OCI-LY3 (cell line): ENCODE data around the gene EGLN1.
A peak's percentile ranks its signal among the peaks of the same experiment; 100 is the strongest.

Experiments used
- H2AFZ ChIP-seq: fragments of 200-600, 300-600 bp; shearing (Covaris generic); 2 replicates; pipeline ENCODE4 v1.6.0; 2014; ENCODE audit warnings: antibody characterized with exemption, low read depth, low read length
- H3K27ac ChIP-seq: fragments of 200-600, 300-600 bp; sonication (generic); 2 replicates; pipeline ENCODE4 v1.5.1; 2014; ENCODE audit warnings: mild to moderate bottlenecking, low read length, moderate library complexity, mixed read lengths
- H3K27me3 ChIP-seq: fragments of 200-600, 300-600 bp; sonication (generic); 2 replicates; pipeline ENCODE4 v1.6.1; 2014; ENCODE audit warnings: low read depth, low read length, mixed read lengths
- H3K36me3 ChIP-seq: fragments of 200-600, 300-600 bp; sonication (generic); replicated peaks from 2 replicates; pipeline ENCODE3; 2014; ENCODE audit warnings: low read depth, low read length, mixed read lengths
- H3K4me1 ChIP-seq: fragments of 300-600, 200-600 bp; sonication (generic); 2 replicates; pipeline ENCODE4 v1.6.1; 2014; ENCODE audit warnings: low read length, mixed read lengths
- H3K4me2 ChIP-seq: fragments of 200-600, 300-600 bp; sonication (generic); 2 replicates; pipeline ENCODE4 v1.6.1; 2014; ENCODE audit warnings: low read length, mixed read lengths
- H3K4me3 ChIP-seq: fragments of 300-600, 200-600 bp; sonication (generic); 2 replicates; pipeline ENCODE4 v1.5.1; 2014; ENCODE audit warnings: antibody characterized with exemption, mild to moderate bottlenecking, low read length, moderate library complexity
- H3K79me2 ChIP-seq: fragments of 300-600, 200-600 bp; shearing (Covaris generic); 2 replicates; pipeline ENCODE4 v1.6.1; 2014; ENCODE audit warnings: mild to moderate bottlenecking, low read length, mixed read lengths
- H3K9ac ChIP-seq: fragments of 300-600, 200-600 bp; shearing (Covaris generic); 2 replicates; pipeline ENCODE4 v1.6.0; 2014; ENCODE audit warnings: mild to moderate bottlenecking, low read length, moderate library complexity
- H3K9me3 ChIP-seq: fragments of 200-600, 300-600 bp; shearing (Covaris generic); 2 replicates; pipeline ENCODE4 v1.6.1; 2014; ENCODE audit warnings: low read length, mixed read lengths; ENCODE audit not compliant: insufficient read depth
- H4K20me1 ChIP-seq: fragments of 200-600, 300-600 bp; sonication (generic); 2 replicates; pipeline ENCODE4 v1.6.1; 2016; ENCODE audit warnings: low read length, mixed read lengths; ENCODE audit not compliant: insufficient read depth
- EZH2phosphoT487 ChIP-seq: fragments of 200-600 bp; shearing (Covaris generic); IDR thresholded peaks from 2 replicates; pipeline ENCODE4 v1.6.1; 2018; ENCODE audit warnings: antibody characterized with exemption, mixed run types, low read depth
- TF ChIP-seq, protein P1 (sequence below): fragments of 200-600, 300-600 bp; sonication (generic); IDR thresholded peaks from 2 replicates; pipeline ENCODE4 v1.5.1; 2014; ENCODE audit warnings: antibody characterized with exemption, low read length, low read depth

Gene EGLN1

DNA sequence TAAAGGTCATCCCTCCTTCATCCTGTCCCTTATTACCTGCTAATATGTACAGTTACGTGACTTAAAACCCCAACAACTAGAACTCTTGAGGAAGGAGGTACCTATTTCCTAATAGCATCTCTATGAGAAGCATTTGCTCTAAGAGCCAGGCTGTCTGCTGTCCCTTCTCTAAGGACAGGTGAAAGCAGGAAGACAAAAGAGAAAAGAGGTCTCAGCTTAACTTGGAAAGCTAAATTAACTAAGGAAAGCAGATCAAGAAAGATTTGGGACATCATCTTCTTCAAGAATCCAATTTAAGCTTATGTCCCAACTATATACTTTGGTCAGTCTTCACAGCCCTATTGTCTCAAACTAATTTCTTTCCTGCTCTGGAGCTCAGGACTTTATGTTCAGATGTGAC, 2.9 kb downstream of the EGLN1 start:
- H3K4me3 ChIP-seq: peak overlapping the region; percentile 84
- H3K27me3 ChIP-seq: 0 out of 2 replicates have a peak, but pooled peaks cover 8% of the 10 kb centered on the region
- peaks cover 26% of the 10 kb centered on the region for H3K36me3 ChIP-seq
- H2AFZ ChIP-seq: no peak overlapping the region
- H3K79me2 ChIP-seq: peaks cover 74% of the 10 kb centered on the region
- peak overlapping the region; percentile 88 for H3K4me2 ChIP-seq
- TF ChIP-seq, protein P1, sequence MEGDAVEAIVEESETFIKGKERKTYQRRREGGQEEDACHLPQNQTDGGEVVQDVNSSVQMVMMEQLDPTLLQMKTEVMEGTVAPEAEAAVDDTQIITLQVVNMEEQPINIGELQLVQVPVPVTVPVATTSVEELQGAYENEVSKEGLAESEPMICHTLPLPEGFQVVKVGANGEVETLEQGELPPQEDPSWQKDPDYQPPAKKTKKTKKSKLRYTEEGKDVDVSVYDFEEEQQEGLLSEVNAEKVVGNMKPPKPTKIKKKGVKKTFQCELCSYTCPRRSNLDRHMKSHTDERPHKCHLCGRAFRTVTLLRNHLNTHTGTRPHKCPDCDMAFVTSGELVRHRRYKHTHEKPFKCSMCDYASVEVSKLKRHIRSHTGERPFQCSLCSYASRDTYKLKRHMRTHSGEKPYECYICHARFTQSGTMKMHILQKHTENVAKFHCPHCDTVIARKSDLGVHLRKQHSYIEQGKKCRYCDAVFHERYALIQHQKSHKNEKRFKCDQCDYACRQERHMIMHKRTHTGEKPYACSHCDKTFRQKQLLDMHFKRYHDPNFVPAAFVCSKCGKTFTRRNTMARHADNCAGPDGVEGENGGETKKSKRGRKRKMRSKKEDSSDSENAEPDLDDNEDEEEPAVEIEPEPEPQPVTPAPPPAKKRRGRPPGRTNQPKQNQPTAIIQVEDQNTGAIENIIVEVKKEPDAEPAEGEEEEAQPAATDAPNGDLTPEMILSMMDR: no peak
- TF ChIP-seq EZH2phosphoT487: no peak
- H3K4me1 ChIP-seq: peaks cover 39% of the 10 kb centered on the region
- H3K9ac ChIP-seq: peak overlapping the region; percentile 72; the same call in 1 of the 2 replicates
- no peak overlapping the region for H3K27ac ChIP-seq
- H4K20me1 ChIP-seq: peaks cover 65% of the 10 kb centered on the region
- no peaks in the 10 kb centered on the region for H3K9me3 ChIP-seq

- peaks cover 39% of the 10 kb centered on the region for H3K4me1 ChIP-seq
- H3K79me2 ChIP-seq: peaks cover 78% of the 10 kb centered on the region
- peaks cover 69% of the 10 kb centered on the region for H4K20me1 ChIP-seq
- H3K36me3 ChIP-seq: peaks cover 31% of the 10 kb centered on the region
- H3K9ac ChIP-seq: no peak overlapping the region
- H3K27me3 ChIP-seq: 0 out of 2 replicates have a peak, but pooled peaks cover 6% of the 10 kb centered on the region
- H3K4me3 ChIP-seq: peak overlapping the region; percentile 84
- no peaks in the 10 kb centered on the region for H3K9me3 ChIP-seq
- peak overlapping the region; percentile 88 for H3K4me2 ChIP-seq
- H2AFZ ChIP-seq: no peak overlapping the region
- H3K27ac ChIP-seq: no peak overlapping the region
- TF ChIP-seq EZH2phosphoT487: no peak
- TF ChIP-seq, protein P1: no peak
Observed at GRCh38 chr1:231418741-231419107, 3.4 kb downstream of the EGLN1 start.

DNA sequence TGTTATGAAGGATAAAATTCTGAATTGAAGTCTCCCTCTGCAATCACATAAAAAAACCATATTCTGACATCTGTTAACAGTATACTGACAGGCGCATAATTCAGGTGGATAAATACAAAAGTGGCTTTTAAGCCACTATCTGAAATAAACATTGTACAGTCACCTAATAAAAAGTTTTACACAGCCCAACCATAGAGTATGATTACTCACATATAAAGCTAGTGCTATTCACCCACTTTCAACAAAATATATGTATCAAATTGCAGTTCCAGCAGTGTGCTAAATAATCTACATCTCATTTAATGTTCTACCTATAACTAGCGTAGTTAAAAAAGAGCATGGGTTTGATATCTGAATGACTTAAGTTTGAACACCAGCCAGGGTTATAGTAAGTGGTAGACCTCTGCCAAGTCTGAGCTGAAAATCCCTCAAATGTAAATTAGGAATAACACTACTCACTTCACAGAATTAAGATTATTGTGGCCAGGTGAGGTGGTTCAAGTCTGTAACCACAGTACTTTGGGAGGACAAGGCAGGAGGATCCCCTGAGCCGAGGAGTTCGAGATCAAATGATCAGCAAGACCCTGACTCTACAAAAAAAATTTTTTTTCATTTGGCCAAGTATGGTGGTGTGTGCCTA, 3.9 kb downstream of the EGLN1 start:
- TF ChIP-seq, protein P1: no peak
- TF ChIP-seq EZH2phosphoT487: no peak
- Histone ChIP-seq H3K27me3 (0 out of 2 replicates have a peak, but pooled peaks cover 1% of the 10 kb centered on the region), H3K4me2 (peak overlapping the region; percentile 88)

DNA sequence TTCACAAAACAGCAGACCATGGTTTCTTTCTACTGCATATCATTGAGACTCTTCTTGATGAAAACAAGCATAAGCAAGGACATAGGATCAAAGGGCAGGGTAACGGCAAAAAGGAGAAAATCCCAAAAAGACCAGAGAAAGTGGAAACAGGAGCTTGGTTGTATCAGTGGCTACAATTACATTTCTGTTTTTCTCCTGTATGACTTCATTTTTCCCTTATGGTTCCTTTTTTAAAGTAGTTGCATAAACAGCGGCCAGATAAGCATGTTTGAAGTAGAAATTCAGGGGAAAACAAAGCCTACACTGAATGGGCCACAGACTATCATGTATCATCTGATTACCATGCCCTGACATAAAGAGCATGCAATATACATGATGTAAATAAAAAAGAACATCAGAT, 4.6 kb downstream of the EGLN1 start:
- TF ChIP-seq, protein P1: no peak
- no peak for TF ChIP-seq EZH2phosphoT487
- H3K4me2 ChIP-seq: peak overlapping the region; percentile 88
- no peak overlapping the region for H2AFZ ChIP-seq
- H3K36me3 ChIP-seq: peaks cover 37% of the 10 kb centered on the region
- H3K9me3 ChIP-seq: no peaks in the 10 kb centered on the region
- H3K4me1 ChIP-seq: peaks cover 32% of the 10 kb centered on the region
- no peak overlapping the region for H3K4me3 ChIP-seq
- H3K9ac ChIP-seq: no peak overlapping the region
- peaks cover 90% of the 10 kb centered on the region for H3K79me2 ChIP-seq
- no peak overlapping the region for H3K27ac ChIP-seq
- H4K20me1 ChIP-seq: peaks cover 81% of the 10 kb centered on the region
- H3K27me3 ChIP-seq: no peaks in the 10 kb centered on the region

More for the DNA sequence above, 3.9 kb downstream of the EGLN1 start:
- Histone ChIP-seq H3K9ac (no peak overlapping the region), H3K4me3 (no peak overlapping the region), H3K79me2 (peaks cover 83% of the 10 kb centered on the region), H2AFZ (no peak overlapping the region), H3K4me1 (peaks cover 36% of the 10 kb centered on the region), H3K27ac (no peak overlapping the region), H3K36me3 (peaks cover 36% of the 10 kb centered on the region), H3K9me3 (no peaks in the 10 kb centered on the region), H4K20me1 (peaks cover 74% of the 10 kb centered on the region)
